Ovary (tissue), 10 donors: Measurements from ENCODE around the gene SERPINB6. TPM values are rescaled to one million over a fixed set of nuclear protein-coding genes. Genes with fewer than 3 reads are reported as not detected.
A peak's percentile ranks its signal among the peaks of the same experiment; 100 is the strongest.

Experiments used
- DNase-seq, 5 donors: peaks; one replicate each; pipeline ENCODE4 v3.0.0-alpha.2; 2019 to 2020
- H3K27ac ChIP-seq, 2 donors: fragments of 200-600 bp; one replicate each; pipeline versions ENCODE4 v1.5.1 to v1.8.0; 2019 to 2022
- H3K27me3 ChIP-seq: fragments of 200-600 bp; one replicate; pipeline ENCODE4 v1.8.0; 2022
- H3K36me3 ChIP-seq: fragments of 200-600 bp; sonication (generic); one replicate; pipeline ENCODE4 v1.5.1; 2019
- H3K4me1 ChIP-seq: one replicate; pipeline ENCODE4 v1.8.1; 2013; ENCODE audit warnings: mild to moderate bottlenecking, moderate library complexity; ENCODE audit not compliant: insufficient read depth
- H3K4me3 ChIP-seq: fragments of 200-600 bp; sonication (generic); one replicate; pipeline ENCODE4 v1.5.1; 2017
- H3K9me3 ChIP-seq, 2 donors: fragments of 200-600 bp in 1 of 2; sonication (generic) in 1 of 2; one replicate each; pipeline versions ENCODE4 v1.5.1 to v1.8.1; 2013 to 2019; ENCODE audit warnings: mild to moderate bottlenecking in 1 of 2, moderate library complexity in 1 of 2
- EP300 ChIP-seq: sonication (generic); formaldehyde crosslinking; IDR thresholded peaks from one replicate; pipeline ENCODE4 v1.6.1; 2017; ENCODE audit warnings: antibody characterized with exemption
- POLR2A ChIP-seq: fragments of 450-650 bp; IDR thresholded peaks from one replicate; pipeline ENCODE4 v1.6.1; 2017; ENCODE audit warnings: antibody characterized with exemption, mild to moderate bottlenecking, moderate library complexity
- WGBS, 3 donors: extraction: QIAGEN DNeasy Blood & Tissue Kit in 1 of 3; methylation state at CpG; one replicate each; pipeline versions ENCODE4 v1.1.5 to v1.1.7; 2013 to 2017; 5-methylcytosine and 5-hydroxymethylcytosine counted together
- intact Hi-C, 4 donors: fragments of 100-400 bp; cut with DNase I; formaldehyde crosslinking; loops; one replicate each; pipeline versions ENCODE4 v1.11.0 to v1.15.1; 2022 to 2023
- long read RNA-seq, 3 donors: library from polyadenylated mRNA in 2 of 3; unstranded in 2 of 3; transcript quantifications; one replicate each; pipeline ENCODE4 v2.0.0 and lab custom pipeline, GENCODE V29; 2021 to 2026
- polyA plus RNA-seq, 2 donors: library from polyadenylated mRNA; stranded (reverse); fragments of 200-250 nt in 1 of 2; fragments of 350-450 nt in 1 of 2; fragmentation: Illumina TruSeq in 1 of 2; extraction: RNeasy Lipid Tissue Mini Kit (QIAGEN cat#74804) in 1 of 2; gene quantifications; one replicate each; pipeline ENCODE4 v1.2.3, GENCODE V29; 2013 to 2014
- total RNA-seq, 7 donors: library from RNA; depleted of rRNA in 2 of 7; stranded (reverse); fragments of >200 nt in 2 of 7; fragmentation: NEBNext Ultra II Directional in 3 of 7; extraction: Animal tissue kit (Norgen Biotek cat#: 25700) in 3 of 7; gene quantifications; one replicate each; pipeline versions ENCODE4 v1.1.0 to v1.2.4, GENCODE V29; 2016 to 2023
- TF ChIP-seq, protein P1 (sequence below), 3 donors: fragments of 450-650 bp in 2 of 3; fragments of 200-600 bp in 1 of 3; IDR thresholded peaks; one replicate each; pipeline versions ENCODE4 v1.5.1 to v1.8.0; 2016 to 2022; ENCODE audit warnings: antibody characterized with exemption in 3 of 3, mild to moderate bottlenecking in 1 of 3
- donor health status: DM: no; HTN: no; CAD: no; lungs with moderate emphysema.
- donor health status: DM: no; HTN: no; CAD: no.
- donor health status: Bipolar disorder and iron deficiency.
- donor health status: DM: yes; HTN: yes; CAD: no.
- donor health status: DM: no; HTN: no; CAD: no.
- donor health status: DM: yes; HTN: yes; CAD: no.

The SERPINB6 gene
- total RNA-seq, result 100 to 1,000 TPM in 6 of 7 donors, 10 to 100 TPM in 1; 98.1 to 161 (median 156) TPM
- 100 to 1,000 TPM; 138 to 252 TPM for polyA plus RNA-seq
- long read RNA-seq, donor 1, transcript SERPINB6-205 (7 exons, 1,315 nt), result major isoform, 718 of 906 reads
- long read RNA-seq, donor 1, transcript SERPINB6-210 (7 exons, 1,638 nt), result minor isoform, 38 of 906 reads
- long read RNA-seq, donor 1, transcript SERPINB6-206 (7 exons, 1,375 nt), result minor isoform, 59 of 906 reads
- long read RNA-seq, donor 1, transcript SERPINB6-212 (6 exons, 3,265 nt), result minor isoform, 13 of 906 reads
- long read RNA-seq, donor 1, partial matches to known transcripts, result 11 of 906 reads
- long read RNA-seq, donor 1, other reads (novel, unspliced or antisense), result 41 of 906 reads
- long read RNA-seq, donor 2, transcript SERPINB6-204 (7 exons, 1,370 nt), result minor isoform, 8 of 55 reads
- long read RNA-seq, donor 2, transcript SERPINB6-205 (7 exons, 1,315 nt), result major isoform, 26 of 55 reads
- long read RNA-seq, donor 2, partial matches to known transcripts, result 7 of 55 reads
- long read RNA-seq, donor 2, other reads (novel, unspliced or antisense), result 0 of 55 reads
- long read RNA-seq, donor 3, transcript SERPINB6-204 (7 exons, 1,370 nt), result minor isoform, 42 of 208 reads
- long read RNA-seq, donor 3, transcript SERPINB6-210 (7 exons, 1,638 nt), result minor isoform, 8 of 208 reads
- long read RNA-seq, donor 3, transcript SERPINB6-206 (7 exons, 1,375 nt), result minor isoform, 16 of 208 reads
- long read RNA-seq, donor 3, transcript SERPINB6-205 (7 exons, 1,315 nt), result major isoform, 98 of 208 reads
- long read RNA-seq, donor 3, partial matches to known transcripts, result 13 of 208 reads
- long read RNA-seq, donor 3, other reads (novel, unspliced or antisense), result 17 of 208 reads

DNA sequence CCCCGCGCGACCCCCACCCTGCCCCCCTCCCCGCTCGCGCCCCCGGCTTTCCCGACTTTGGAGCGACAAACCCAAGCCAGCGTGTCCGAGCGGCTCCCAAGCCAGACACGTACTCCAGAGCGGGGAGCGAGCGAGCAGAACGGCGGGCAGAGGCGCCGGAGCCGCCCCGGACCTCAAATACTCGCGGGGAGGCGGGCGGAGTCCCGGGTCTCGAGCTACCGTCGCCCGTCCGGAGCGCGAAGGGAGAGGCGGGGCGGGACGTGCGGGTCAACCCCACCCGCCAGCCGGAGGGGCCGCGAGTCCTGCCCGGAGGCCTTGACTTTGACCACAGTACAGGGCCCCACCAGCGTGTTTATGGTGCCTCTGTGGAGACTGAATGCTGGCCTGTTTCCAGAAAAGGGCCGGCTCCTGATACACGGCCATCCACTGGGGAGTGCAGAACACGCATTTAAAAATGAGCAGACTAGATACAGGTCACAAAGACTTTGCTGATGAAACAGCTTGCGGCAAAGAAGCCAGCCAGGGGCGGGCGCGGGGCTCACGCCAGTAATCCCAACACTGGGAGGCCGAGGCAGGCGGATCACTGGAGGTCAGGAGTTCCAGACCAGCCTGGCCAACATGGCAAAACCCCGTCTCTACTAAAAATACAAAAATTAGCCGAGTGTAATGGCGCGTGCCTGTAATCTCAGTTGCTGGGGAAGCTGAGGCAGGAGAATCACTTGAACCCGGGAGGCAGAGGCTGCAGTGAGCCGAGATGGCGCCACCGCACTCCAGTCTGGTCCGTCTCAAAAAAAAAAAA lies at the start of gene SERPINB6:
TSS of gene SERPINB6 (minus strand) at position 148 of the 799 bp plus-strand sequence. CDS start 12,235 bp downstream, outside the sequence.
- Histone ChIP-seq H3K9me3 (no peaks in the 10 kb centered on the region), H3K4me3 (peak within 1 kb of the TSS; percentile 78), H3K27me3 (no peaks in the 10 kb centered on the region), H3K27ac (peak within 1 kb of the TSS; percentile 87 to 99), H3K36me3 (no peaks in the 10 kb centered on the region), H3K4me1 (peaks cover 5% of the 10 kb centered on the region)
- TF ChIP-seq POLR2A (peak; percentile 43), EP300 (no peak)
- TF ChIP-seq, protein P1, sequence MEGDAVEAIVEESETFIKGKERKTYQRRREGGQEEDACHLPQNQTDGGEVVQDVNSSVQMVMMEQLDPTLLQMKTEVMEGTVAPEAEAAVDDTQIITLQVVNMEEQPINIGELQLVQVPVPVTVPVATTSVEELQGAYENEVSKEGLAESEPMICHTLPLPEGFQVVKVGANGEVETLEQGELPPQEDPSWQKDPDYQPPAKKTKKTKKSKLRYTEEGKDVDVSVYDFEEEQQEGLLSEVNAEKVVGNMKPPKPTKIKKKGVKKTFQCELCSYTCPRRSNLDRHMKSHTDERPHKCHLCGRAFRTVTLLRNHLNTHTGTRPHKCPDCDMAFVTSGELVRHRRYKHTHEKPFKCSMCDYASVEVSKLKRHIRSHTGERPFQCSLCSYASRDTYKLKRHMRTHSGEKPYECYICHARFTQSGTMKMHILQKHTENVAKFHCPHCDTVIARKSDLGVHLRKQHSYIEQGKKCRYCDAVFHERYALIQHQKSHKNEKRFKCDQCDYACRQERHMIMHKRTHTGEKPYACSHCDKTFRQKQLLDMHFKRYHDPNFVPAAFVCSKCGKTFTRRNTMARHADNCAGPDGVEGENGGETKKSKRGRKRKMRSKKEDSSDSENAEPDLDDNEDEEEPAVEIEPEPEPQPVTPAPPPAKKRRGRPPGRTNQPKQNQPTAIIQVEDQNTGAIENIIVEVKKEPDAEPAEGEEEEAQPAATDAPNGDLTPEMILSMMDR (IDR thresholded peaks at IDR 0.05), result no peak
- peak; percentile 88 to 92 (median 90) for DNase-seq
- intact Hi-C loops, result no loop called here
- 0 to 1% (median 0%) methylated on average over 44 to 63 of the region's 63 CpGs for WGBS, 3 donors

DNA sequence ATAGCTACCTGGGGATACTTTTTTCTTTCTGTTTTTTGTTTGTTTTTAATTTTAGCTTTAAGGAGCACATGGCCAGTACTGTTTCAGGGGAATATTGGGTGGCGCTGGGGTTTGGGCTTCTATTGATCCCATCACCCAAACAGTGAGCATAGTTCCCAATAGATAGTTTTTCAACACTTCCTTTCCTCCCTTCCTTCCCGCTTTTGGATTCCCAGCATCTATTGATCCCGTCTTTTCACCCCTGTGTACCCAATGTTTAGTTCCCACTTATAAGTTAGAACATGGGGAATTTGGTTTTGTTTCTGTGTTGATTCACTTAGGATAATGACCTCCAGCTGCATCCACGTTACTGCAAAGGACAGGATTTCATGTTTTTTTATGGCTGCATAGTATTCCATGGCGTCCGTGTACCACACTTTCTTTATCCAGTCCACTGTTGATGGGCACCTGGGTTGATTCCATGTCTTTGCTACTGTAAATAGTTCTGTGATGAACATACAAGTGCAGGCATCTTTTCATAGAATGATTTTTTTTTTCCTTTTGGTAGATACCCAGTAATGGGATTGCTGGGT lies 48.5 kb upstream of the SERPINB6 start:
- TF ChIP-seq EP300 (no peak), POLR2A (no peak)
- TF ChIP-seq, protein P1 (IDR thresholded peaks at IDR 0.05), result no peak
- Histone ChIP-seq H3K4me1 (no peaks in the 10 kb centered on the region), H3K9me3 (no peaks in the 10 kb centered on the region), H3K27ac (no peak overlapping the region), H3K27me3 (no peaks in the 10 kb centered on the region), H3K36me3 (no peaks in the 10 kb centered on the region), H3K4me3 (no peak overlapping the region)
- intact Hi-C loops, result no loop called here
- 92 to 93% (median 92%) methylated on average over 6 of the region's 6 CpGs for WGBS, 3 donors
- DNase-seq, result no peak

DNA sequence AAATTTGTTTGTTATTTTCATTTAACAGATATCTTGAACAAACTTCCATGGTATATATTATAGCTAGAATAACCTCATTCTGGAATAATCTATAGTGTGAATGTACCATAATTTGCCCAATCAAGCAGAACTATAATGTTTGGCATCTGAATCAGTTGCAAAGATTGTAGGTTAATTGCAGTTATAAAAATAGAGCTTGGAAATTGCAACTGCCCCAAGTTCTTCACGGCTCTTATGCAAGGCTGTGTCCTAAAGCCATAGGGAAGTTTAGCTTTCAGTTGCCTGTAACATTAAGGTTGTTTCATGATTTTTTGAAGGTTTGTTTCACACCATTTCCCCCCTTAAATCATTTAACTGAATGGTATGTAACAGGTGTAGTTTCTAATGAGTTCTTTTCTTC lies 47.7 kb upstream of the SERPINB6 start:
- no peaks in the 10 kb centered on the region for H3K9me3 ChIP-seq
- 76 to 86% (median 79%) methylated on average over 1 of the region's 1 CpG for WGBS, 3 donors
- no peak overlapping the region for H3K4me3 ChIP-seq
- H3K36me3 ChIP-seq, result no peaks in the 10 kb centered on the region
- H3K27ac ChIP-seq, result no peak overlapping the region
- H3K27me3 ChIP-seq, result no peaks in the 10 kb centered on the region
- TF ChIP-seq, protein P1 (IDR thresholded peaks at IDR 0.05), result no peak
- no peak for TF ChIP-seq EP300
- no peak for TF ChIP-seq POLR2A
- DNase-seq, result no peak
- no peaks in the 10 kb centered on the region for H3K4me1 ChIP-seq
- intact Hi-C loops, result no loop called here

DNA sequence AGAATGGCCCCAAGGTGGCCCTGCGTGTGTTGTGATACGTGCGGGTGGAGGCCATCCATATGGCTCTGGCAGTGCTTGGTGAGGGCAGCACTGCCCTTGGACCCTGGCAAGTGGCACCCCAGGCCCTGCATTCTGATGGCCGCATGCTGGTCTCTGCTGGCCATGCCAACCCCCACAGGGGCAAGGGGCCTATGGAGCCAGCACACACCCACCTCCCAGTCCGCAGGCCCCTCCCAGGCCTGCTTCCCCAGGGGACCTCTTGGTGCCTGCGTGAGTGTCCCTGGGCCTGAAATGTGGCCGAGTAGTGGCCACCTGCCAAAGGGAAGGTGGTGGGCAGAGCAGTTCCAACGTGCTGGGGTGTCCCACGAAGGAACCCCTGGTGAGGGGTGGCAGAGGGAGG lies 45.9 kb upstream of the SERPINB6 start:
- WGBS, 3 donors, result 84 to 95% (median 89%) methylated on average over 9 of the region's 9 CpGs
- H3K27me3 ChIP-seq, result no peaks in the 10 kb centered on the region
- no peak overlapping the region for H3K4me3 ChIP-seq
- intact Hi-C loops, result no loop called here
- H3K27ac ChIP-seq, result no peak overlapping the region
- DNase-seq, result no peak
- no peaks in the 10 kb centered on the region for H3K9me3 ChIP-seq
- H3K36me3 ChIP-seq, result no peaks in the 10 kb centered on the region
- TF ChIP-seq, protein P1 (IDR thresholded peaks at IDR 0.05), result no peak
- no peak for TF ChIP-seq POLR2A
- no peak for TF ChIP-seq EP300
- H3K4me1 ChIP-seq, result no peaks in the 10 kb centered on the region
